ENCODE measurements around the gene PDE4DIP.
"Not testable (repeated sequence)": the region's sequence is repeated elsewhere in the genome, so short reads cannot be mapped to it uniquely, and the experiment has no call there.

DNA sequence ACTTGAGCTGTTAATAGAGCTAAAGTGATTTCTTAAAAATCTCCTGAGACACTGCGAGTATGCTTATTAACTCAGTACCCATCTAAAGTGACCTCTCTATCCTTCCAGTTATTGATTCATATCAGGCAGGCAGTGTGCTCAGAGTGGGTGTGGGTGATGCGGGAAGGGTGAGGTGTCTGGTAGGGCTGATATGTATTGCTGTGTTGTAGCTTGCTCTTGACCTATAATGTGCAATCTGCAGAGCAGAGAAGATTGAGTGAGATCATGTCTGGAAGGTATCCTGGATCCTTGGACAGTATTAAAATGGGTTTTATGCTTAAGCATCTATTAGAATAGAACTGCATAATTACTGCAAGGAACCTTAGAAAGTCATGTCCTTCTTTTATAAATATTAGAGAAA lies 15.8 kb downstream of the PDE4DIP start:
- TF ChIP-seq, protein P1, sequence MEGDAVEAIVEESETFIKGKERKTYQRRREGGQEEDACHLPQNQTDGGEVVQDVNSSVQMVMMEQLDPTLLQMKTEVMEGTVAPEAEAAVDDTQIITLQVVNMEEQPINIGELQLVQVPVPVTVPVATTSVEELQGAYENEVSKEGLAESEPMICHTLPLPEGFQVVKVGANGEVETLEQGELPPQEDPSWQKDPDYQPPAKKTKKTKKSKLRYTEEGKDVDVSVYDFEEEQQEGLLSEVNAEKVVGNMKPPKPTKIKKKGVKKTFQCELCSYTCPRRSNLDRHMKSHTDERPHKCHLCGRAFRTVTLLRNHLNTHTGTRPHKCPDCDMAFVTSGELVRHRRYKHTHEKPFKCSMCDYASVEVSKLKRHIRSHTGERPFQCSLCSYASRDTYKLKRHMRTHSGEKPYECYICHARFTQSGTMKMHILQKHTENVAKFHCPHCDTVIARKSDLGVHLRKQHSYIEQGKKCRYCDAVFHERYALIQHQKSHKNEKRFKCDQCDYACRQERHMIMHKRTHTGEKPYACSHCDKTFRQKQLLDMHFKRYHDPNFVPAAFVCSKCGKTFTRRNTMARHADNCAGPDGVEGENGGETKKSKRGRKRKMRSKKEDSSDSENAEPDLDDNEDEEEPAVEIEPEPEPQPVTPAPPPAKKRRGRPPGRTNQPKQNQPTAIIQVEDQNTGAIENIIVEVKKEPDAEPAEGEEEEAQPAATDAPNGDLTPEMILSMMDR (IDR thresholded peaks at IDR 0.05): not testable (repeated sequence)
- not testable (repeated sequence) for TF ChIP-seq POLR2A (IDR thresholded peaks at IDR 0.05)
